AG04450 (cell line): Measurements from ENCODE around the gene APOH. TPM values are rescaled to one million over a fixed set of nuclear protein-coding genes. Genes with fewer than 3 reads are reported as not detected.

Source experiments
- CTCF ChIA-PET: fragments of 300-600, 350-600 bp; formaldehyde crosslinking; extraction: SDS; loops from one replicate; lab custom pipeline; 2022; ENCODE audit warnings: antibody characterized with exemption, inconsistent platforms; lab: Charles Lee
- POLR2A ChIA-PET: fragments of 350-600 bp; formaldehyde crosslinking; extraction: SDS; loops from one replicate; lab custom pipeline; 2021; ENCODE audit warnings: antibody characterized with exemption, inconsistent platforms; lab: Yijun Ruan, JAX
- DNase-seq: peaks from one replicate; pipeline ENCODE4 v3.0.0-alpha.2; 2011; ENCODE audit warnings: low read depth, low spot score
- H3K27ac ChIP-seq: one replicate; pipeline ENCODE4 v1.5.1; 2012; ENCODE audit warnings: low read depth, low read length, control low read depth
- H3K27me3 ChIP-seq: one replicate; pipeline ENCODE4 v1.6.0; 2012; ENCODE audit warnings: low read length; ENCODE audit not compliant: control insufficient read depth, insufficient read depth
- H3K4me3 ChIP-seq: 2 replicates; pipeline ENCODE4 v1.5.1; 2011; ENCODE audit warnings: mild to moderate bottlenecking, low read depth, low read length, control low read depth
- H3K9me3 ChIP-seq: 2 replicates; pipeline ENCODE4 v1.5.1; 2012; ENCODE audit warnings: low read length; ENCODE audit not compliant: control insufficient read depth, insufficient read depth
- CTCF ChIP-seq: IDR thresholded peaks from 2 replicates; pipeline ENCODE4 v1.5.1; 2011; ENCODE audit warnings: low read depth, low read length, control low read depth, inconsistent platforms
- polyA plus RNA-seq: library from polyadenylated mRNA; depleted of rRNA; stranded (reverse); fragments of >200 nt; gene quantifications from 2 replicates; pipeline ENCODE4 v1.2.3, GENCODE V29; 2011

Gene APOH
- polyA plus RNA-seq, 1 experiment: not detected

- no peaks in the 10 kb centered on the region; the same call in 1 of the 2 replicates for H3K9me3 ChIP-seq
- CTCF ChIA-PET: interaction anchor here (0.6 to 1.9 kb wide), 46 partner anchors 8 to 998 kb away, joined by 3 to 12 read pairs (median 4); no protein-coding TSS in a partner anchor
- no peaks in the 10 kb centered on the region for H3K27me3 ChIP-seq
- DNase-seq: peak; percentile 68
- H3K27ac ChIP-seq: no peak overlapping the region
- TF ChIP-seq CTCF: peak; percentile 82
- no peak overlapping the region for H3K4me3 ChIP-seq
- POLR2A ChIA-PET: no interaction called here
Observed at GRCh38 chr17:66200685-66201092, 28.5 kb downstream of the APOH start.

DNA sequence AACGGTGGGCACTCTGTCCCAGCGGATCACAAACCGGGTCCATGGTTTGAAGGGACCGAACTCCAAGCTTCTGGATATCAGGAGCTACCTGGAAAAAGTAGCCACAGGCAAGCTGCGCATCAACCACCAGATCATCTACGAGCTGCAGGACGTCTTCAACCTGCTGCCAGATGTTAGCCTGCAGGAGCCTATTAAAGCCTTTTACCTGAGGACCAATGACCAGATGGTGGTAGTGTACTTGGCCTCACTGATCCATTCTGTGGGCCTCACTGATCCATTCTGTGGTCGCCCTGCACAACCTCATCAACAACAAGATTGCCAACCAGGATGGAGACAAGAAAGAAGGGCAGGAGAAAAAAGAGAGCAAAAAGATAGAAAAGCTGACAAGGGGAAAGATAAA lies 31.0 kb downstream of the APOH start:
- Histone ChIP-seq H3K9me3 (no peaks in the 10 kb centered on the region; the same call in 1 of the 2 replicates), H3K27me3 (no peaks in the 10 kb centered on the region), H3K4me3 (no peak overlapping the region), H3K27ac (no peak overlapping the region)
- ChIA-PET CTCF (interaction anchor here (1.7 kb wide), 1 partner anchor 476 kb away, joined by 6 read pairs; no protein-coding TSS in a partner anchor), POLR2A (no interaction called here)
- DNase-seq: no peak
- TF ChIP-seq CTCF: no peak

- TF ChIP-seq CTCF: no peak
- POLR2A ChIA-PET: interaction anchor here (0.7 kb wide), 1 partner anchor 42 kb away, joined by 3 read pairs; no protein-coding TSS in a partner anchor
- Histone ChIP-seq H3K27me3 (no peaks in the 10 kb centered on the region), H3K9me3 (no peaks in the 10 kb centered on the region; the same call in 1 of the 2 replicates), H3K4me3 (peak overlapping the region; percentile 66), H3K27ac (peak overlapping the region; percentile 31)
- CTCF ChIA-PET: interaction anchor here (4.0 kb wide), 1 partner anchor 960 kb away, joined by 15 read pairs; no protein-coding TSS in a partner anchor
- no peak for DNase-seq
Observed at GRCh38 chr17:66192378-66192687, 36.9 kb downstream of the APOH start.

GRCh38 chr17:66191593-66192377 lies 37.4 kb downstream of the APOH start, which contains the start of gene CEP112:
Gene CEP112 (minus strand): TSS chr17:66192133.
- no peak for TF ChIP-seq CTCF
- H3K27ac ChIP-seq: peak within 1 kb of the TSS; percentile 47
- ChIA-PET POLR2A (interaction anchor here (0.7 kb wide), 1 partner anchor 41 kb away, joined by 3 read pairs; no protein-coding TSS in a partner anchor), CTCF (interaction anchor here (1.0 to 4.0 kb wide), 3 partner anchors 9 to 960 kb away, joined by 3 to 15 read pairs (median 4); no protein-coding TSS in a partner anchor)
- no peak for DNase-seq
- H3K9me3 ChIP-seq: no peaks in the 10 kb centered on the region
- no peaks in the 10 kb centered on the region for H3K27me3 ChIP-seq
- H3K4me3 ChIP-seq: peak within 1 kb of the TSS; percentile 66
